Putamen (tissue), 1 donor: ENCODE data around the gene DRAM2.
"Not testable (repeated sequence)": the region's sequence is repeated elsewhere in the genome, so short reads cannot be mapped to it uniquely, and the experiment has no call there.

Experiments
- DNase-seq: peaks from one replicate; pipeline ENCODE4 v3.0.0-alpha.2; 2016; ENCODE audit warnings: low spot score

The DRAM2 gene

GRCh38 chr1:111142356-111142975 is 2.6 kb upstream of the DRAM2 start:
- DNase-seq = no peak

- no peak for DNase-seq
Measured at GRCh38 chr1:111141245-111142220, 1.6 kb upstream of the DRAM2 start.

GRCh38 chr1:111140680-111140967 is 731 bp upstream of the DRAM2 start:
- DNase-seq = no peak

- DNase-seq = peak; percentile 57
Measured at GRCh38 chr1:111139324-111139955, 453 bp downstream of the DRAM2 start.

- no peak for DNase-seq
Measured at GRCh38 chr1:111133866-111134265, 6.0 kb downstream of the DRAM2 start.

GRCh38 chr1:111131693-111132092 is 8.2 kb downstream of the DRAM2 start:
- DNase-seq = no peak

- no peak for DNase-seq
Measured at GRCh38 chr1:111129376-111129775, 10.5 kb downstream of the DRAM2 start.

GRCh38 chr1:111127923-111128643 is 11.8 kb downstream of the DRAM2 start:
- peak; percentile 24 for DNase-seq

- DNase-seq = no peak
Measured at GRCh38 chr1:111126354-111126753, 13.5 kb downstream of the DRAM2 start.

GRCh38 chr1:111116496-111116895 is 23.4 kb downstream of the DRAM2 start:
- no peak for DNase-seq

- no peak for DNase-seq
Measured at GRCh38 chr1:111110197-111110899, 29.5 kb downstream of the DRAM2 start.

- no peak for DNase-seq
Measured at GRCh38 chr1:111104981-111105380, 34.9 kb downstream of the DRAM2 start.

- DNase-seq = no peak
Measured at GRCh38 chr1:111101854-111102642, 37.8 kb downstream of the DRAM2 start.

- no peak for DNase-seq
Measured at GRCh38 chr1:111099289-111099688, 40.6 kb downstream of the DRAM2 start.

GRCh38 chr1:111097356-111098099 is 42.4 kb downstream of the DRAM2 start:
- no peak for DNase-seq

- DNase-seq = not testable (repeated sequence)
Measured at GRCh38 chr1:111095421-111095820, 44.5 kb downstream of the DRAM2 start.

GRCh38 chr1:111089638-111090037 is 50.3 kb downstream of the DRAM2 start:
- no peak for DNase-seq

GRCh38 chr1:111085676-111086075 is 54.2 kb downstream of the DRAM2 start:
- DNase-seq = no peak

- DNase-seq = no peak
Measured at GRCh38 chr1:111084999-111085398, 54.9 kb downstream of the DRAM2 start.
